IMR-90 (cell line): ENCODE results near the gene TMEM63C. TPM values are rescaled to one million over a fixed set of nuclear protein-coding genes. Genes with fewer than 3 reads are reported as not detected.

ENCODE experiments used
- ATAC-seq: fragments of 200-7000 bp; cut with Tn5 transposase; 2 replicates; pipeline ENCODE4 v1.9.1; 2020; ENCODE audit warnings: low read depth, mild to moderate bottlenecking, moderate library complexity
- BruUV-seq: library from RNA; stranded (reverse); fragments of 400-500 nt; replicated peaks from 2 replicates; lab custom pipeline; 2021; lab: Mats Ljungman, UMichigan
- CTCF ChIA-PET: fragments of 300-600 bp; formaldehyde crosslinking; extraction: SDS; loops from one replicate; lab custom pipeline; 2021; ENCODE audit warnings: antibody characterized with exemption; lab: Yijun Ruan, JAX
- POLR2A ChIA-PET: fragments of 300-600 bp; sonication (Branson Sonifier 250); formaldehyde crosslinking; loops from one replicate; lab custom pipeline; 2022; ENCODE audit warnings: antibody characterized with exemption; ENCODE audit not compliant: unreplicated experiment; lab: Charles Lee
- DNase-seq: peaks from one replicate; pipeline ENCODE4 v3.0.0; 2013
- H2AFZ ChIP-seq: replicated peaks from 2 replicates; pipeline ENCODE3; 2013; ENCODE audit warnings: low read length, mild to moderate bottlenecking; ENCODE audit not compliant: poor library complexity
- H2AK5ac ChIP-seq: 2 replicates; pipeline ENCODE4 v1.6.1; 2013; ENCODE audit warnings: low read depth, low read length, inconsistent platforms
- H2AK9ac ChIP-seq: replicated peaks from 2 replicates; pipeline ENCODE3; 2013; ENCODE audit warnings: mild to moderate bottlenecking, low read depth, low read length, moderate library complexity; ENCODE audit not compliant: poor library complexity
- H2BK120ac ChIP-seq: 2 replicates; pipeline ENCODE4 v1.6.1; 2013; ENCODE audit warnings: low read depth, low read length, inconsistent platforms
- H2BK15ac ChIP-seq: 3 replicates; pipeline ENCODE4 v1.6.1; 2013; ENCODE audit warnings: low read depth, low read length, inconsistent platforms
- H2BK20ac ChIP-seq: 2 replicates; pipeline ENCODE4 v1.6.1; 2013; ENCODE audit warnings: low read depth, mild to moderate bottlenecking, inconsistent platforms, low read length, moderate library complexity
- H2BK5ac ChIP-seq: 2 replicates; pipeline ENCODE4 v1.6.1; 2013; ENCODE audit warnings: mild to moderate bottlenecking, low read depth, low read length, inconsistent platforms; ENCODE audit not compliant: poor library complexity, severe bottlenecking
- H3K14ac ChIP-seq: replicated peaks from 2 replicates; pipeline ENCODE4 v1.6.1; 2013; ENCODE audit warnings: low read depth, low read length, inconsistent platforms
- H3K18ac ChIP-seq: 2 replicates; pipeline ENCODE4 v1.6.1; 2013; ENCODE audit warnings: low read depth, low read length, control low read depth
- H3K23ac ChIP-seq: 2 replicates; pipeline ENCODE4 v1.6.1; 2013; ENCODE audit warnings: low read depth, low read length, inconsistent platforms
- H3K27ac ChIP-seq: 2 replicates; pipeline ENCODE4 v1.5.1; 2013; ENCODE audit warnings: mild to moderate bottlenecking, control low read depth, low read length; ENCODE audit not compliant: insufficient read depth
- H3K27me3 ChIP-seq: 2 replicates; pipeline ENCODE4 v1.6.1; 2013; ENCODE audit warnings: low read length; ENCODE audit not compliant: control insufficient read depth, insufficient read depth
- H3K36me3 ChIP-seq: 2 replicates; pipeline ENCODE4 v1.6.1; 2013; ENCODE audit warnings: low read length, mixed read lengths; ENCODE audit not compliant: control insufficient read depth, insufficient read depth
- H3K4ac ChIP-seq: 2 replicates; pipeline ENCODE4 v1.6.1; 2013; ENCODE audit warnings: low read depth, low read length, inconsistent platforms
- H3K4me1 ChIP-seq: 2 replicates; pipeline ENCODE4 v1.6.1; 2013; ENCODE audit warnings: low read length, mixed read lengths; ENCODE audit not compliant: control insufficient read depth, insufficient read depth
- H3K4me2 ChIP-seq: 2 replicates; pipeline ENCODE4 v1.6.1; 2013; ENCODE audit warnings: low read depth, mild to moderate bottlenecking, control low read depth, low read length, moderate library complexity
- H3K4me3 ChIP-seq: 2 replicates; pipeline ENCODE4 v1.5.1; 2013; ENCODE audit warnings: low read depth, mild to moderate bottlenecking, control low read depth, low read length, moderate library complexity; ENCODE audit not compliant: insufficient read depth
- H3K56ac ChIP-seq: 2 replicates; pipeline ENCODE4 v1.6.1; 2013; ENCODE audit warnings: low read length, inconsistent platforms; ENCODE audit not compliant: insufficient read depth; ENCODE audit errors: extremely low read depth
- H3K79me1 ChIP-seq, 2 experiments: 2 replicates each; pipeline ENCODE4 v1.6.1; 2013; ENCODE audit warnings: low read length in 2 of 2, inconsistent platforms in 1 of 2, low read depth in 1 of 2
- H3K9ac ChIP-seq: 2 replicates; pipeline ENCODE4 v1.6.1; 2013; ENCODE audit warnings: low read depth, low read length, control low read depth
- H3K9me1 ChIP-seq: 2 replicates; pipeline ENCODE4 v1.6.1; 2013; ENCODE audit warnings: low read length, inconsistent platforms; ENCODE audit not compliant: insufficient read depth
- H3K9me3 ChIP-seq: 2 replicates; pipeline ENCODE4 v1.6.1; 2013; ENCODE audit warnings: low read length; ENCODE audit not compliant: control insufficient read depth, insufficient read depth
- H4K20me1 ChIP-seq: 2 replicates; pipeline ENCODE4 v1.6.1; 2013; ENCODE audit warnings: low read length, inconsistent platforms; ENCODE audit not compliant: insufficient read depth
- H4K5ac ChIP-seq: 2 replicates; pipeline ENCODE4 v1.6.1; 2013; ENCODE audit warnings: mild to moderate bottlenecking, low read depth, low read length, control low read depth
- H4K8ac ChIP-seq, 2 experiments: 2 replicates each; pipeline ENCODE4 v1.6.1; 2013; ENCODE audit warnings: low read depth in 2 of 2, low read length in 2 of 2, control low read depth in 1 of 2, inconsistent platforms in 1 of 2
- H4K91ac ChIP-seq: 2 replicates; pipeline ENCODE4 v1.6.1; 2013; ENCODE audit warnings: low read depth, low read length, inconsistent platforms; ENCODE audit not compliant: insufficient read depth
- BHLHE40 ChIP-seq: fragments of 150-350 bp; IDR thresholded peaks from 2 replicates; pipeline ENCODE4 v1.6.1; 2016; ENCODE audit warnings: mild to moderate bottlenecking, low read depth, low read length
- CTCF ChIP-seq: conservative IDR thresholded peaks from 2 replicates; pipeline ENCODE4 v1.5.1; 2012; ENCODE audit warnings: mild to moderate bottlenecking, low read depth, low read length, improper control_type of control experiment
- ELK1 ChIP-seq: fragments of 150-350 bp; IDR thresholded peaks from 2 replicates; pipeline ENCODE4 v1.6.1; 2016; ENCODE audit warnings: low read depth, mild to moderate bottlenecking, low read length, moderate library complexity, borderline replicate concordance
- MAFK ChIP-seq: IDR thresholded peaks from 2 replicates; pipeline ENCODE4 v1.6.1; 2012; ENCODE audit warnings: low read depth, low read length, improper control_type of control experiment
- MAZ ChIP-seq: IDR thresholded peaks from 2 replicates; pipeline ENCODE4 v1.6.1; 2012; ENCODE audit warnings: low read depth, mild to moderate bottlenecking, low read length, improper control_type of control experiment, moderate library complexity, borderline replicate concordance
- MXI1 ChIP-seq: IDR thresholded peaks from 2 replicates; pipeline ENCODE4 v1.6.1; 2012; ENCODE audit warnings: low read depth, mild to moderate bottlenecking, low read length, moderate library complexity, borderline replicate concordance
- NFE2L2 ChIP-seq: fragments of 150-350 bp; IDR thresholded peaks from 2 replicates; pipeline ENCODE4 v1.6.1; 2016; ENCODE audit warnings: low read depth, mild to moderate bottlenecking, low read length
- RAD21 ChIP-seq: IDR thresholded peaks from 2 replicates; pipeline ENCODE4 v1.6.1; 2012; ENCODE audit warnings: low read length, improper control_type of control experiment
- RCOR1 ChIP-seq: IDR thresholded peaks from 2 replicates; pipeline ENCODE4 v1.6.1; 2012; ENCODE audit warnings: mild to moderate bottlenecking, low read length, improper control_type of control experiment; ENCODE audit not compliant: insufficient replicate concordance
- RFX5 ChIP-seq: IDR thresholded peaks from 2 replicates; pipeline ENCODE4 v1.8.0; 2012; ENCODE audit warnings: low read depth, mild to moderate bottlenecking, low read length, moderate library complexity
- WGBS, 2 experiments: methylation state at CpG; one replicate each; pipeline versions ENCODE4 v1.1.5 to v1.1.7; 2013; ENCODE audit warnings: missing lambda C conversion rate in 2 of 2; ENCODE audit not compliant: insufficient read length in 1 of 2; ENCODE audit errors: extremely low coverage in 2 of 2; 5-methylcytosine and 5-hydroxymethylcytosine counted together
- dilution Hi-C: fragments of 300-500 bp; cut with HindIII; formaldehyde crosslinking; loops from one replicate; pipeline ENCODE4 v1.14.3; 2018; ENCODE audit warnings: low sequenced_read_pairs; ENCODE audit not compliant: unreplicated experiment
- in situ Hi-C: fragments of 300-500 bp; cut with MboI; formaldehyde crosslinking; loops from 3 replicates; pipeline ENCODE4 v1.14.3; 2019; ENCODE audit warnings: low sequenced_read_pairs, inconsistent platforms, mixed read lengths
- intact Hi-C: fragments of 100-400 bp; cut with micrococcal nuclease; formaldehyde crosslinking; loops from 2 replicates; pipeline ENCODE4 v1.10.0; 2022
- polyA plus RNA-seq, 3 experiments: library from polyadenylated mRNA; depleted of rRNA; stranded (reverse); fragments of >200 nt; gene quantifications; 2 replicates each; pipeline ENCODE4 v1.2.3, GENCODE V29; 2012; ENCODE audit warnings: low replicate concordance in 1 of 3
- total RNA-seq: library from RNA; depleted of rRNA; stranded (reverse); fragments of >200 nt; gene quantifications from 2 replicates; pipeline ENCODE4 v1.2.3, GENCODE V29; 2012

The TMEM63C gene
- total and polyA plus RNA-seq, 2 of the 4 experiments (the other 2 are of a cell fraction), result under 0.01 TPM; not detected in 1

- H3K9me1 ChIP-seq, result 0 out of 2 replicates have a peak, but pooled peaks cover 5% of the 10 kb centered on the region
- H2BK20ac ChIP-seq, result no peak overlapping the region
- CTCF ChIA-PET, result interaction anchor here (1.4 kb wide), 1 partner anchor 11 kb away, joined by 4 read pairs; no protein-coding TSS in a partner anchor
- H3K4me1 ChIP-seq, result peaks cover 6% of the 10 kb centered on the region; the same call in 1 of the 2 replicates
- ATAC-seq (no peak), DNase-seq (no peak)
- H3K14ac ChIP-seq, result no peak overlapping the region
- no CpG with 5 or more reads among the region's 3 CpGs for WGBS, 2 experiments
- no peak overlapping the region for H2BK120ac ChIP-seq
- H2AK9ac ChIP-seq, result no peak overlapping the region
- BruUV-seq, result no TSS peak
- no peaks in the 10 kb centered on the region for H3K36me3 ChIP-seq
- H3K23ac ChIP-seq, result no peak overlapping the region
- no peak overlapping the region for H3K4me2 ChIP-seq
- H3K27me3 ChIP-seq, result peaks cover 25% of the 10 kb centered on the region
- H4K20me1 ChIP-seq, result peaks cover 4% of the 10 kb centered on the region
- no peak overlapping the region for H4K5ac ChIP-seq
- no peak overlapping the region for H3K27ac ChIP-seq
- no peak overlapping the region for H2AK5ac ChIP-seq
- no peak overlapping the region for H3K56ac ChIP-seq
- POLR2A ChIA-PET, result interaction anchor here (0.6 kb wide), 1 partner anchor 168 kb away, joined by 3 read pairs; no protein-coding TSS in a partner anchor
- no peak overlapping the region for H4K8ac ChIP-seq
- H3K18ac ChIP-seq, result no peak overlapping the region
- H2BK5ac ChIP-seq, result no peak overlapping the region
- no peak for TF ChIP-seq NFE2L2
- no peak for TF ChIP-seq RAD21
- TF ChIP-seq MXI1, result no peak
- no peak for TF ChIP-seq ELK1
- TF ChIP-seq RCOR1, result no peak
- TF ChIP-seq MAZ, result no peak
- no peak for TF ChIP-seq MAFK
- TF ChIP-seq RFX5, result no peak
- TF ChIP-seq BHLHE40, result no peak
- no peak for TF ChIP-seq CTCF
- no peak overlapping the region for H2AFZ ChIP-seq
- no peaks in the 10 kb centered on the region for H3K9me3 ChIP-seq
- H3K79me1 ChIP-seq, result no peaks in the 10 kb centered on the region
- in situ Hi-C loops, result loop anchor here (5.0 kb wide), 1 partner anchor 163 kb away; no protein-coding TSS in a partner anchor
- no peak overlapping the region for H2BK15ac ChIP-seq
- no peak overlapping the region for H3K4ac ChIP-seq
- dilution Hi-C loops, result no loop called here
- no peak overlapping the region for H4K91ac ChIP-seq
- no peak overlapping the region for H3K9ac ChIP-seq
- intact Hi-C loops, result loop anchor here (5.0 to 10.0 kb wide), 2 partner anchors 301 to 553 kb away; partner anchors contain the start of genes AHSA1, ALKBH1, SLIRP and VIPAS39
- H3K4me3 ChIP-seq, result no peak overlapping the region
These were observed 27.8 kb upstream of the TMEM63C start for GRCh38 chr14:77153802-77154201.
